Measurements from ENCODE around the gene MIEF1.

Gene MIEF1

DNA sequence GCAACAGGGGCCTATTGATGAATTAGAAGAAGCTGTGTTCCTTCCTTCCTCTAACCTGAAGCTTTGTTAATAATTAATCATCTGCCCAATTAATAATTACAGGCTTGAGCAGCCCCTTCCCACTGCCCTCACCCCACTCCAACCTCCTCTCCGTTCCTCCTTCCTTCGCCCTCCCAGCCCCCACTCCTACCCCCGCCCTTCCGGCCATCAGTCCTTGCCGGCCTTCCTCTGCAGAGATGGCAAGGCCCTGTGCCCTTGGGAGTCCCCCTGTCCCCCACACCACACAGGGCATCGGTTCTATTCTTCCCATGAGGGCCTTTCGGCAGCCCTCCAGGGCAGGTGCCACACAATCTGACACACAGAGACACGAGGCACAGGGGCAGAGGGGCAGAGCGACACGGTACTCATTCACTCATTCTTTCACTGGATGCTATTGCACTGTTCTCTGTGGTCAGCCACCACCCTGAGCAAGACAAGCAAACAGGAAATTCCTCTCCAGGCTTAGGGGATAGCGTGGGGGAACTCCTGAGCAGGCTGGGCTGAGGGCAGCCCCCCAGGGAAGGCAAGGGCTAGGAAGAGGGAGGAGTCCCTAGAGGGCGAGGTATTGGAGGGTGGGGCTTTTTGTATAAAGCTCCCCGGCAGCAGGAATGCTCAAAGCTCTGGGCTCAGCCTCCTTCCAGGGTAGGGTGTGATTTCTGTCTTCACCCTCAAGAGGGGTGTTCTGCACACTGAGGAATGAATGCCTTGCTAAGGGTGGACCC, 30.5 kb upstream of the MIEF1 start:
- no peak overlapping the region for H3K9ac ChIP-seq (ENCODE audit: low read depth, low read length)
- H3K36me3 ChIP-seq (ENCODE audit: control insufficient read depth, insufficient read depth, low read length) = no peaks in the 10 kb centered on the region
- no peaks in the 10 kb centered on the region for H3K9me3 ChIP-seq (ENCODE audit: control insufficient read depth, insufficient read depth, low read length)
- no peak overlapping the region for H3K27ac ChIP-seq (ENCODE audit: low read depth, low read length)
- H3K4me1 ChIP-seq (ENCODE audit: control insufficient read depth, insufficient read depth, low read length) = peaks cover 40% of the 10 kb centered on the region
- no peak overlapping the region for H3K4me3 ChIP-seq (ENCODE audit: low read depth, low read length)
- H3K27me3 ChIP-seq (ENCODE audit: control insufficient read depth, insufficient read depth, low read length) = no peaks in the 10 kb centered on the region

DNA sequence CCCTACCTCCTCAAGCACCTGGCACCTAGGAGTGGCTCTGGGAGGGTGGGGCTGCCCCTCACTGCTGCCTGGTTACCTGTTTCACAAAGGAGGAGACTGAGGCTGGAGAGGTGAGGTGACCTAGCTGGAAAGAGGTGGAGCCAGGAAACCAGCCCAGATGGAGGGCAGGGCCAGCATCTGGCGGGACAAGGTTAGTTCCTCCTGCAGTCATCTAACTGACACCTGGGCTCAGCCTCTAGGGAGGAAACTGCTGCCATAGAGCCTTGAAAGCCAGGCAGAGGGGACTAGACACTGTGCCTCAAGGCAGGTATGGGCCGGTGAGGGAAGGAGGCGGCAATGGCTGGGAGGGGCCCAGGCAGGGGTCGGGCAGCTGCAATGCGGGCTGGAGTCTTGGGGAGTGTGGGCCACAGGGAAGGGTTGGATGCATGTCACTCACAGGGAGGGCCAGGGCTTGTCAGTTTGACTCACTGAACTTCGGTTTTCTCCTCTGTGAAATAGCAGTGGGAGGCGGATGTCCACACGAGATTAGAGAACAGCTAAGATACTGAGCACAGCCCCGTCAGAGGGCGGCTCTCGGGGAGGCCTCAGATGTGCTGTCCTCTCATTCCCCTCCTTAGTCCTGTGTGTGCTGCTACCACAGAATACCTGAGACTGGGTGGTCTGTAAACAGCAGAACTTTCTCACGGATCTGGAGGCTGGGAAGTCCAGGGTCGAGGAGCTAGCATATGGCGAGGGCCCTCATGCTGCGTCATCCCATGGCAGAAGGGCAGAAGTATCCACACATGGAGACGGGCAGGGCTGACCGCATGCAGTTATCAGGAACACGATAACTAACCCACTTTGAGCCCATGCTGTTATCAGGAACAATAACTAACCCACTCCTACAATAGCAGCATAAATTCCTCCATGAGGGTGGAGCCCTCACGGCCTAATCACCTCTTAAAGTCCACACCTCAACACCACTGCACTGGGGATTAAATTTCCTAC, 29.2 kb upstream of the MIEF1 start:
- Histone ChIP-seq H3K27ac (ENCODE audit: low read depth, low read length) (no peak overlapping the region), H3K4me1 (ENCODE audit: control insufficient read depth, insufficient read depth, low read length) (peaks cover 40% of the 10 kb centered on the region), H3K9ac (ENCODE audit: low read depth, low read length) (no peak overlapping the region), H3K27me3 (ENCODE audit: control insufficient read depth, insufficient read depth, low read length) (no peaks in the 10 kb centered on the region), H3K9me3 (ENCODE audit: control insufficient read depth, insufficient read depth, low read length) (no peaks in the 10 kb centered on the region), H3K36me3 (ENCODE audit: control insufficient read depth, insufficient read depth, low read length) (no peaks in the 10 kb centered on the region), H3K4me3 (ENCODE audit: low read depth, low read length) (no peak overlapping the region)

DNA sequence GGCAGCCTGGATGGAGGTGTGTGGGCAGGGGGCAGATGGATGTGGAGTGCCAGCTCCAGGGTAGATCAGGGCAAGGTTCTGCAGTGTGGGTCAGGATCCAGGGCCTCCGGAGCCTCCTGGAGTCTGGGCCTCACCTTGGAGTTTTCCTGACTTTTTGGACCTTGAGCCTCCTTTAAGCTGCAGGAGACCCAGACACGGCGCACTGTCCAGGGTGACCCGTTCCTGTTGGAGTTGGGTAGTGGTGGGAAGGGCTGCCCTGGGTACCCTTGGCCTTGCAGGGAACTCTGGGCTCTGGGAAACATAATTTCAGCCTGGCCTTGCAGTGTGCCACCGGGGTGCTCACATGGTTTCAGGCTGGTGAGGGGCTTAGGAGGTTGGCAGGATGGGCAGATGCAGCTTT, 28.2 kb upstream of the MIEF1 start:
- no peaks in the 10 kb centered on the region for H3K27me3 ChIP-seq (ENCODE audit: control insufficient read depth, insufficient read depth, low read length)
- H3K4me1 ChIP-seq (ENCODE audit: control insufficient read depth, insufficient read depth, low read length) = peaks cover 40% of the 10 kb centered on the region
- no peak overlapping the region for H3K9ac ChIP-seq (ENCODE audit: low read depth, low read length)
- no peak overlapping the region for H3K27ac ChIP-seq (ENCODE audit: low read depth, low read length)
- H3K4me3 ChIP-seq (ENCODE audit: low read depth, low read length) = no peak overlapping the region
- no peaks in the 10 kb centered on the region for H3K36me3 ChIP-seq (ENCODE audit: control insufficient read depth, insufficient read depth, low read length)
- no peaks in the 10 kb centered on the region for H3K9me3 ChIP-seq (ENCODE audit: control insufficient read depth, insufficient read depth, low read length)

DNA sequence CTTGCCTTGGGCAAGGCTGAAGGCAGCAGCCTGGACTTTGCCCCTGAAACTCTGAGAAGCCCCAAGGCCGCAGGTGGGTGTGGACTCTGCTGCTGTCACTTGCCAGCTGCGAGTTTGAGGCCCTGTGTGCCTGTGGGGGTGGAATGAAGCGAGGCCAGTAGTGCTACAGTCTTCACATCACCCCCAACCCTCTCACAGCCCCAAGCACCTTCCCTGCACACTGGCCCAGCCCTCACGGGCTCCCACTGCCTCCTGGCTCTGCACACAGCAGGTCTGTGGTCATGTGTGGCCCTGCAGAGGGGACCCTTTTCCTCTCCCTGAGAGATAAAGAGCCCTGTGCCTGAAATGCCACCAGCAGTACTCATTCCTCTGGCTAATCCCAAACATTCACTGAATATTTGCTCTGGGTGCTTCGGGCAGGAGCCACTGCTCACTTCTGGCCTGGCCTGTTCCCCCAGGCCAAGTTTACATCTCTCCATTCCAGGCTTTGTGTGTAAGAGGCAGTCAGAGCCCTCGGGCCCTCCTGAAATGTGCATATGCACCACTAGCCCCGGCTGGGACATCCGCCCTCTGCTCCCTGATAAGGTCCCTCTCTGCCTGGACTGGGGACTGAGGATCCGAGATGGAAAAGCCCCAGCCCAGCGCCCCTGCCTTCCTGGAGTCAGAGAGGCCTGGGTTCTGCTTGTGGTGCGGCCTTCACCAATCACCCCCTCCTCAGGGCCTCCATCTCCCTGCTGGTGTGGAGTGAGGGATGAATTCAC, 27.6 kb upstream of the MIEF1 start:
- H3K4me1 ChIP-seq (ENCODE audit: control insufficient read depth, insufficient read depth, low read length) = peaks cover 40% of the 10 kb centered on the region
- H3K9ac ChIP-seq (ENCODE audit: low read depth, low read length) = no peak overlapping the region
- H3K27me3 ChIP-seq (ENCODE audit: control insufficient read depth, insufficient read depth, low read length) = no peaks in the 10 kb centered on the region
- no peaks in the 10 kb centered on the region for H3K36me3 ChIP-seq (ENCODE audit: control insufficient read depth, insufficient read depth, low read length)
- no peak overlapping the region for H3K4me3 ChIP-seq (ENCODE audit: low read depth, low read length)
- H3K9me3 ChIP-seq (ENCODE audit: control insufficient read depth, insufficient read depth, low read length) = no peaks in the 10 kb centered on the region
- peak overlapping the region; percentile 26 for H3K27ac ChIP-seq (ENCODE audit: low read depth, low read length)

DNA sequence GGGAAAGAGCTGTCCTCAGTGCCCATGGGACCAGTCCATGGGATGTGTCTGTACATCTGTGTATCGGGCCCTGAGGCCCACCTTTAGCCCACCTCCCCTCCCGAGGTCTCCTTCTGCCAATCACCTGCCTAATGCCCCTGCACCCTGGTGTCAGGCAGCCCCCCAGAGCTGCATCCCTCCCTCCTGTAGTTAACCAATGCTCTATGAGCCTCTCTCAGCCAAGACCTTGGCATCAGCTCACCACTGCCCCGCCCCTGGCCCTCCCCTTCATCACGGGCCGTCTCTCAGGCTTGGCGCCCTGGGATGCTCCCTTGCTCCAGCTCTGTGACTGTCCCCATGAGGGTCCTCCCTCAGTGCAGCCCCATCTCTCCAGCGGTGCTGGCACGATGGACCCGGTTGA, 26.8 kb upstream of the MIEF1 start:
- H3K36me3 ChIP-seq (ENCODE audit: control insufficient read depth, insufficient read depth, low read length) = no peaks in the 10 kb centered on the region
- no peak overlapping the region for H3K27ac ChIP-seq (ENCODE audit: low read depth, low read length)
- no peak overlapping the region for H3K4me3 ChIP-seq (ENCODE audit: low read depth, low read length)
- H3K27me3 ChIP-seq (ENCODE audit: control insufficient read depth, insufficient read depth, low read length) = no peaks in the 10 kb centered on the region
- no peaks in the 10 kb centered on the region for H3K9me3 ChIP-seq (ENCODE audit: control insufficient read depth, insufficient read depth, low read length)
- H3K9ac ChIP-seq (ENCODE audit: low read depth, low read length) = no peak overlapping the region
- H3K4me1 ChIP-seq (ENCODE audit: control insufficient read depth, insufficient read depth, low read length) = peaks cover 34% of the 10 kb centered on the region

DNA sequence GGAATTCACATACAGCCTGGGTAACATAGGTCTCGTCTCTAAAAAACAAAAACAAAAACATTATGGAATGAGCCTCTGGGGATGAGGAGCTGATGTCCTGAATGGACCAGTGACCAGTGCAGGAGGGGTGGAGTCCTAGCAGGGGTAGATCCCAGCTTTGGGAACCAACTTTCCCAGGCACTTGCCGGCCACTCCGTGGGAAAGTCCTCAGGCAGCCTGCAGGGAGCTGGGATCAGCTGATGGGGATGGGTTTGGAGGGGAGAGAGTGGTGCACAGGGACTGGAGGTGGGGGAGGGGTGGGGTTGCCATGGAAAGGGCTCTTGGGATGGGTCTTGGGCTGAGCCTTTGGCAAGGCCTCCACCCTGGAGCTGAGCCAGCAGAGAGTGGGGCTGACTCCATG, 26.2 kb upstream of the MIEF1 start:
- no peaks in the 10 kb centered on the region for H3K36me3 ChIP-seq (ENCODE audit: control insufficient read depth, insufficient read depth, low read length)
- no peaks in the 10 kb centered on the region for H3K27me3 ChIP-seq (ENCODE audit: control insufficient read depth, insufficient read depth, low read length)
- no peak overlapping the region for H3K9ac ChIP-seq (ENCODE audit: low read depth, low read length)
- H3K27ac ChIP-seq (ENCODE audit: low read depth, low read length) = no peak overlapping the region
- no peak overlapping the region for H3K4me3 ChIP-seq (ENCODE audit: low read depth, low read length)
- peaks cover 29% of the 10 kb centered on the region for H3K4me1 ChIP-seq (ENCODE audit: control insufficient read depth, insufficient read depth, low read length)
- no peaks in the 10 kb centered on the region for H3K9me3 ChIP-seq (ENCODE audit: control insufficient read depth, insufficient read depth, low read length)

DNA sequence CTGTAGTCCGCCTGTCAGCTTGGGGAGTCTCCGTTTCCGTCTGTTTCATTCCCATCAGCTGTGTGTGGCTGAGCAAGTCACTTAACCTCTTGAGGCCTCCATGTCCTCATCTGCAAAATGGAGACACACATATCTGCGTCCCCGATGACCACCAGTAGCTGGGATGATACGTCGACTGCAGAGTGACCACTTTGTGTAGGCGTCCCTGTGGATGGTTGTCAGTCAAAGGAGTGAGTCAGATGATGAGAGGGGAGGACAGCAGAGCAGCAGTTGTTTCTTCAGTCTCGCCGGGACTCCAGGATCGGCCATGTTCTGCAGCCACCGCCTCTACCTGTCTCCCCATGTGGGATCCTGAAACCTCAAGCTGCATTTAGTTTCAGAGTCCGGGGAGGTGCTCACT, 25.4 kb upstream of the MIEF1 start:
- Histone ChIP-seq H3K9me3 (ENCODE audit: control insufficient read depth, insufficient read depth, low read length) (no peaks in the 10 kb centered on the region), H3K27me3 (ENCODE audit: control insufficient read depth, insufficient read depth, low read length) (no peaks in the 10 kb centered on the region), H3K4me3 (ENCODE audit: low read depth, low read length) (no peak overlapping the region), H3K4me1 (ENCODE audit: control insufficient read depth, insufficient read depth, low read length) (peaks cover 22% of the 10 kb centered on the region), H3K27ac (ENCODE audit: low read depth, low read length) (no peak overlapping the region), H3K36me3 (ENCODE audit: control insufficient read depth, insufficient read depth, low read length) (no peaks in the 10 kb centered on the region), H3K9ac (ENCODE audit: low read depth, low read length) (no peak overlapping the region)

DNA sequence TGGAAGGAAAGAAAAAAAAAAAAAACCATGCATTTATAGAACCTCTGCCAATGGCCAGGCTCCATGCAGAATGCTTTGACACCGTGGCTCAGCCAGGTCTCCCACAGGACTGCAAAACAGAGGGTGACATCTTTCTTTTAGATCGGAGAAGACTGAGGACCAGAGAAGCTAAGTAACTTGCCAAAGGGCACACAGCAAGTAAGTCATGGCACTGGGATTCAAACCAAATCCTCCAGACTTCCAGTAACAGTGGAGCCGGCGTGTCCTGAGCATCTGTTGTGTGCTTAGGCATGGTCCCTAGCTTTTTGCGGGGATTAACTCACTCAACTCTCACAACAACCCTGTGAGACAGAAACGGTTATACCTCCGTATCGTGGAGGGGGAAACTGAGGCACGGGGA, 24.5 kb upstream of the MIEF1 start:
- Histone ChIP-seq H3K4me1 (ENCODE audit: control insufficient read depth, insufficient read depth, low read length) (peaks cover 13% of the 10 kb centered on the region), H3K4me3 (ENCODE audit: low read depth, low read length) (no peak overlapping the region), H3K9me3 (ENCODE audit: control insufficient read depth, insufficient read depth, low read length) (no peaks in the 10 kb centered on the region), H3K27ac (ENCODE audit: low read depth, low read length) (no peak overlapping the region), H3K27me3 (ENCODE audit: control insufficient read depth, insufficient read depth, low read length) (no peaks in the 10 kb centered on the region), H3K36me3 (ENCODE audit: control insufficient read depth, insufficient read depth, low read length) (no peaks in the 10 kb centered on the region), H3K9ac (ENCODE audit: low read depth, low read length) (no peak overlapping the region)

DNA sequence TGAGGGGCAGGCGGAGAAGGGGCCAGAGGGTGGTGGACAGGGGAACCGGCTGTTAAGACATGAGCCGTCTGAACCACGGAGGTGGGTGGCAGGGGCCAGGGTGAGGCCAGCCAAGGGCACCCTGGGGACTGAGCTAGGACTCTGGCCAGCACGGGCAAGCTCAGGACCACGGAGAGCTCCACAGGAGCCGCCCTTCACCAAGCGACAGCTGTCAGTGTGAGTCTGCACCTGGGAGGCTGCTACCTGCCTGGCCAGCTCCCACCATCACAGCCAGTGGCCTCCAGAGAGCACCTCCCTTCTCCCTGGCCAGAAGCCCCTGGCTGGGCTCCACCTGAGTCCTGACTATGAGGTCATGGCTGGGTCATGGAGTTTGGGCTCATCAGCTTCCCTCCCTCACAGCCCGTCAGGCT, 23.6 kb upstream of the MIEF1 start:
- H3K4me1 ChIP-seq (ENCODE audit: control insufficient read depth, insufficient read depth, low read length) = peaks cover 5% of the 10 kb centered on the region
- no peaks in the 10 kb centered on the region for H3K27me3 ChIP-seq (ENCODE audit: control insufficient read depth, insufficient read depth, low read length)
- no peak overlapping the region for H3K27ac ChIP-seq (ENCODE audit: low read depth, low read length)
- H3K4me3 ChIP-seq (ENCODE audit: low read depth, low read length) = no peak overlapping the region
- H3K36me3 ChIP-seq (ENCODE audit: control insufficient read depth, insufficient read depth, low read length) = no peaks in the 10 kb centered on the region
- no peaks in the 10 kb centered on the region for H3K9me3 ChIP-seq (ENCODE audit: control insufficient read depth, insufficient read depth, low read length)
- H3K9ac ChIP-seq (ENCODE audit: low read depth, low read length) = no peak overlapping the region

DNA sequence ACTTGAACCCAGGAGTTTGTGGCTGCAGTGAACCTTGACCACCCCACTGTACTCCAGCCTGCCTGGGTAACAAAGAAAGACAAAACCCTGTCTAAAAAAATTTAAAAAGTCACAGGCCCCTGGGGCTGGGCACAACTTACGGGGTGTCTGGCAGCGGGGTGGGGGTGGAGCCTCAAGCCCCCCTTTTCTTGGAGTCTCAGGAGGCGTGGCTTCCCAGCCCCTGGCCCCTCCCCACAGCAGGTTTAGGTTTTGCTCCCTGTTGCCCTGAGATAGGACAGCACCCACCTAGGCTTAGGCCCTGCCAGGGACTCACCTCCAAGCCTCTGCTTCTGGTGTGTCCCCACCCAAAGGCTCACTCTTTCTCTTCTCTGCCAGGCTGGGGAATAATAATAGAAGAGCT, 22.8 kb upstream of the MIEF1 start:
- Histone ChIP-seq H3K4me1 (ENCODE audit: control insufficient read depth, insufficient read depth, low read length) (peaks cover 3% of the 10 kb centered on the region), H3K36me3 (ENCODE audit: control insufficient read depth, insufficient read depth, low read length) (no peaks in the 10 kb centered on the region), H3K27ac (ENCODE audit: low read depth, low read length) (no peak overlapping the region), H3K4me3 (ENCODE audit: low read depth, low read length) (no peak overlapping the region), H3K9ac (ENCODE audit: low read depth, low read length) (no peak overlapping the region), H3K9me3 (ENCODE audit: control insufficient read depth, insufficient read depth, low read length) (no peaks in the 10 kb centered on the region), H3K27me3 (ENCODE audit: control insufficient read depth, insufficient read depth, low read length) (no peaks in the 10 kb centered on the region)
